NCI-H748 treated with DMSO at 0.1 percent for 48 hours (cell line): ENCODE measurements around the gene NCAPD2.

Experiments
- DNase-seq: peaks from one replicate; lab custom pipeline; 2025; lab: John Stamatoyannopoulos, UW

NCAPD2 gene

GRCh38 chr12:6534945-6535696 is 41.2 kb downstream of the NCAPD2 start:
- peak; percentile 14 for DNase-seq

DNA sequence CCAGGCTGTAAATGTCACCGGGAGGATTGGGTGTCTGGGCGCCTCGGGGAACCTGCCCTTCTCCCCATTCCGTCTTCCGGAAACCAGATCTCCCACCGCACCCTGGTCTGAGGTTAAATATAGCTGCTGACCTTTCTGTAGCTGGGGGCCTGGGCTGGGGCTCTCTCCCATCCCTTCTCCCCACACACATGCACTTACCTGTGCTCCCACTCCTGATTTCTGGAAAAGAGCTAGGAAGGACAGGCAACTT is 41.7 kb downstream of the NCAPD2 start:
- DNase-seq, result no peak

GRCh38 chr12:6535960-6536847 is 42.3 kb downstream of the NCAPD2 start:
- no peak for DNase-seq

DNA sequence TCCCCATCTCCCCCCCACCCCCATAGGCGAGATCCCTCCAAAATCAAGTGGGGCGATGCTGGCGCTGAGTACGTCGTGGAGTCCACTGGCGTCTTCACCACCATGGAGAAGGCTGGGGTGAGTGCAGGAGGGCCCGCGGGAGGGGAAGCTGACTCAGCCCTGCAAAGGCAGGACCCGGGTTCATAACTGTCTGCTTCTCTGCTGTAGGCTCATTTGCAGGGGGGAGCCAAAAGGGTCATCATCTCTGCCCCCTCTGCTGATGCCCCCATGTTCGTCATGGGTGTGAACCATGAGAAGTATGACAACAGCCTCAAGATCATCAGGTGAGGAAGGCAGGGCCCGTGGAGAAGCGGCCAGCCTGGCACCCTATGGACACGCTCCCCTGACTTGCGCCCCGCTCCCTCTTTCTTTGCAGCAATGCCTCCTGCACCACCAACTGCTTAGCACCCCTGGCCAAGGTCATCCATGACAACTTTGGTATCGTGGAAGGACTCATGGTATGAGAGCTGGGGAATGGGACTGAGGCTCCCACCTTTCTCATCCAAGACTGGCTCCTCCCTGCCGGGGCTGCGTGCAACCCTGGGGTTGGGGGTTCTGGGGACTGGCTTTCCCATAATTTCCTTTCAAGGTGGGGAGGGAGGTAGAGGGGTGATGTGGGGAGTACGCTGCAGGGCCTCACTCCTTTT is 43.1 kb downstream of the NCAPD2 start:
- DNase-seq, result no peak

DNA sequence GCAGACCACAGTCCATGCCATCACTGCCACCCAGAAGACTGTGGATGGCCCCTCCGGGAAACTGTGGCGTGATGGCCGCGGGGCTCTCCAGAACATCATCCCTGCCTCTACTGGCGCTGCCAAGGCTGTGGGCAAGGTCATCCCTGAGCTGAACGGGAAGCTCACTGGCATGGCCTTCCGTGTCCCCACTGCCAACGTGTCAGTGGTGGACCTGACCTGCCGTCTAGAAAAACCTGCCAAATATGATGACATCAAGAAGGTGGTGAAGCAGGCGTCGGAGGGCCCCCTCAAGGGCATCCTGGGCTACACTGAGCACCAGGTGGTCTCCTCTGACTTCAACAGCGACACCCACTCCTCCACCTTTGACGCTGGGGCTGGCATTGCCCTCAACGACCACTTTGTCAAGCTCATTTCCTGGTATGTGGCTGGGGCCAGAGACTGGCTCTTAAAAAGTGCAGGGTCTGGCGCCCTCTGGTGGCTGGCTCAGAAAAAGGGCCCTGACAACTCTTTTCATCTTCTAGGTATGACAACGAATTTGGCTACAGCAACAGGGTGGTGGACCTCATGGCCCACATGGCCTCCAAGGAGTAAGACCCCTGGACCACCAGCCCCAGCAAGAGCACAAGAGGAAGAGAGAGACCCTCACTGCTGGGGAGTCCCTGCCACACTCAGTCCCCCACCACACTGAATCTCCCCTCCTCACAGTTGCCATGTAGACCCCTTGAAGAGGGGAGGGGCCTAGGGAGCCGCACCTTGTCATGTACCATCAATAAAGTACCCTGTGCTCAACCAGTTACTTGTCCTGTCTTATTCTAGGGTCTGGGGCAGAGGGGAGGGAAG is 43.9 kb downstream of the NCAPD2 start:
- DNase-seq, result peak; percentile 32

- DNase-seq, result no peak
Observed at GRCh38 chr12:6538420-6539313, 44.8 kb downstream of the NCAPD2 start.

- no peak for DNase-seq
Observed at GRCh38 chr12:6539314-6539682, 45.4 kb downstream of the NCAPD2 start.

- no peak for DNase-seq
Observed at GRCh38 chr12:6539707-6540134, 45.8 kb downstream of the NCAPD2 start.

- peak; percentile 9 for DNase-seq
Observed at GRCh38 chr12:6540181-6540877, 46.4 kb downstream of the NCAPD2 start.

DNA sequence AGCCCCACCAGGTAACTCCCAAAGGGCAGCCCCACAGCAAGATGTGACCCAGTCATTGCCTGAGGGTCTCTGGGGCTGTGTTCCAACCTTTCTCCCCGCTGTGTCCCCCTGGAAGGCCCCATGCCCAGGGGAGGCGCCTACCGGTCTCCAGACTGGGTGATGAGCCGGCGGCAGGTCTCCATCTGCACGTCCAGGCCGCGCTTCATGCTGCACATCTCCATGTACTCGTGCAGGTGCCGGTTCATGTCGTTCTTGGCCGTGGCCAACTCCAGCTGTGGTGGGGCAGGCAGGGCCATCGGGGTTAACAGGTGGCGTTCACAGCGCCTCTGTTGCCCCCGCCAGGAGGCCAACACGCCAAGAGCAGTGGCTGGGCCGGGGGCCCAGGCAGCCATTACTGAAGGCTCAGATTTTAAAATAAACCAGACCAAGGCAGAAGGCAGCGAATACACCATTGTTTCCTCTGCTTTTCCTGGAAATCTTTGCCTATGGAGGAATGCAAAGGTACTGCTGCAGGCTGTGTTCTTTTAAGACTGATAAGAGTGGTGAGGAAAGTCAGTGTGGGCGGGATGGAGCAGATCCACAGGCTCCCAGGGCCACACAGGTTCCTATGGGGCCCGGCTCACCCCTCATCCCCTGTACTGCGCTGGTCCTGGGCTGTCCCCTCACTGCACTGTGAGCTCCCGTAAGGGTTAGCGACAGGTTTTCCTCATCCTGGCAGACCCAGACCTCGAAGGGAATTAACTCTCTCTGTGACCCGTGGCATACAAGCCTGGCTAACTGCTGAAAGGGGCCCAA is 47.7 kb downstream of the NCAPD2 start:
- DNase-seq, result no peak

DNA sequence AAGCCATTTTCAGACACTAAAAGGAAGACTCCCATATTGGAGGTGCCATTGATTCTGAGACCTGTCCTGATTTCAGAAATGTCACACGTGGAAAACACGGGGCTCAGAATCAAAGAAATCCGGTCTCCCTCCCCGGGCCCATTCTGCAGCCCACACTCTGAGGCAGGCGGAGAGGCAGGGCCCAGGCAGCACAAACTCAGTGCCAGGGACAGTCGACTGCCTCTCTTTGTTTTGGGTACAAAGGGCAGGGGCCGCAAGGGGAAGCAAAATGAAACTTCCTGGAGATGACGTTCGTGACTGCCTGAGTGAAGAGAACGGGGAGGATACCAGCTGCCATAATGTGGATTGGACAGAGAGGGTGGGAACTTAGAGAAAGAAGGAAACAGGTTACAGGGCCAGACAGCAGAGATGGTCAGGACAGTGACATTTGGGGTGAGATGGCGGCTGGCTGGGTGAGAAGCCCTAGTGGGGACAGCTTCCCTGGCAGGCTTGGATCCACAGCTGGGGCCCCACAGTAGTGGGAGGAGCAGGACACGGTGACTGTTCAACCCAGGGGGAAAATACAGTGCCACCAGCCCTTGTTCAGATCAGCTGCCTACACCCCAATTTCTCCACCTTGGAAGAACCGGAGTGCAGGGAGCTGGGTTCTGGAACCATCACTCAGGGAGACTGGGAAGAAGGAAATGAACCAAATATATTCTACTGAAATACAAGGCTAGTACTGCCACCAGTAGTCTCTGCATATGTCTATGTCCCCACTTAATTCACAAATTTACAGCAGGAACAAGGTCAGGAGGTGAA is 48.5 kb downstream of the NCAPD2 start:
- no peak for DNase-seq

GRCh38 chr12:6546016-6546415 is 52.1 kb downstream of the NCAPD2 start:
- DNase-seq, result no peak

GRCh38 chr12:6547566-6547965 is 53.7 kb downstream of the NCAPD2 start:
- DNase-seq, result no peak

DNA sequence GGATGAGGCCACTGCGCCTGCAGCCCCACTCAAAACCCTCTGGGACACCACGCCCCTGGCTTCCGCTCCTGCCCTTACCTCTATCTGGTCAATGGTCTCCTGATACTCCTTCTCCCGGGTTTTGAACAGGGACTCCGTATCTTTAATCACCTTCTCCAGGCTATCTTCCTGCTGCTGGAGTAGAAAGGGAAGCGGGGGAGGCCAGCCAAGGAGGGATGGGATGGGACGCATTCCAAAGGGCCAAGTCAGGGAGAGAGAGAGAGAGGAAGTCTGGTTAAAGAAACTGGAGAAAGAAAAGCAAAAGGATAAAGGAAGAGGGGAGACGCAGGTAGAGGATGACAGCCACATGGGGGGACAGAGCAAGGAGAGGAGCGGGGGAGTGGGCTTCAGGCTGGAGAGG is 54.1 kb downstream of the NCAPD2 start:
- DNase-seq, result no peak

DNA sequence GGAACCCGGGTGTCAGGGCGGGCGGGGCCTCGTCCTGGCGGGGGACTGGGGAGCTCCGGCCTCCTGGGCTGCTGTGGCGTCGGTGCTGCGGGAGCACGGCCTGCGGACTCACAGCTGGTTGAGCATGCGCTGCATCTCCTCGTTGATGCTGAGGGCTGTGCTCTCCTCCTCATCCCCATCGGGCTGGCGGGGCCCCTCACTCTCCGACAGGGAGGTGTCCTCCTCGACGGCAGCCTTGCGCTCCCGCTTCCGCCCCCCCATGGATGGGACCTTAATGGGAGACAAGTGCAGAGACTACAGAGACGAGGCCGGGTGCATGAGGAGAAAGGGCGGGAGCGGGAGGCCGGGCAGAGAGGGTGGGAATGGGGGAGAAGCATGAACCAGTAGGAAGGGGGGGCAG is 54.7 kb downstream of the NCAPD2 start:
- DNase-seq, result no peak

GRCh38 chr12:6548966-6549683 is 55.2 kb downstream of the NCAPD2 start:
- no peak for DNase-seq

GRCh38 chr12:6549684-6550151 is 55.8 kb downstream of the NCAPD2 start:
- no peak for DNase-seq
